Fibroblast of skin of back (primary cell): ENCODE data around the gene C6orf89.

Experiments used
- DNase-seq: peaks from one replicate; pipeline ENCODE4 v3.0.0-alpha.2; 2013

C6orf89 gene

GRCh38 chr6:36953931-36954261 lies 68.1 kb downstream of the C6orf89 start:
- no peak for DNase-seq

DNA sequence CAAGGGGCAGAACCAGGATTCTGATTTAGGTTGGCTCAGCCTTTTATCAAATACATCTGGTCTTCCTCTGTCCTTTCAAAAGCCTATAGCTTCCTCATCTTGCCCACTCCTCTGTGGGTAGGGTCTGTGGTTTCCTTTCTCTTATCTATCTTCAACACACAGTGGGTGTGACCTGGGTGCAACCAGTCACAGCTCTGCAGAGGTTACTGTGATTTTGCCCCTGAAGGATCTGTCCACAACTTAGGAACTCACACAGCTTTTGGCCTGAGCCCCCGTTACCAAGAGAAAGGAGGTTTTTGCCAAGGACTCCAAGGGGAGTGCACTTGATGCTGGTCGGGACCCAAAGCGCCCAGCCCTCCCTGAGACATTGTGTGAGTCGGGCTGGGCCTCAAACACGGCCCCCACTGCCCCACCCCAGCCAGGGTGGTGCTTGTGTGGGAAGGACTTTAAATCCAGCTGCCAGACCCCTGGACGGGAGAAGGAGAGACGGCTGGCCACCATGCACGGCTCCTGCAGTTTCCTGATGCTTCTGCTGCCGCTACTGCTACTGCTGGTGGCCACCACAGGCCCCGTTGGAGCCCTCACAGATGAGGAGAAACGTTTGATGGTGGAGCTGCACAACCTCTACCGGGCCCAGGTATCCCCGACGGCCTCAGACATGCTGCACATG lies 68.6 kb downstream of the C6orf89 start, which contains the start of gene PI16:
PI16 (plus strand) TSS at position 477 of the 670 bp plus-strand sequence; CDS start at position 500, 23 bp downstream.
- no peak for DNase-seq

DNA sequence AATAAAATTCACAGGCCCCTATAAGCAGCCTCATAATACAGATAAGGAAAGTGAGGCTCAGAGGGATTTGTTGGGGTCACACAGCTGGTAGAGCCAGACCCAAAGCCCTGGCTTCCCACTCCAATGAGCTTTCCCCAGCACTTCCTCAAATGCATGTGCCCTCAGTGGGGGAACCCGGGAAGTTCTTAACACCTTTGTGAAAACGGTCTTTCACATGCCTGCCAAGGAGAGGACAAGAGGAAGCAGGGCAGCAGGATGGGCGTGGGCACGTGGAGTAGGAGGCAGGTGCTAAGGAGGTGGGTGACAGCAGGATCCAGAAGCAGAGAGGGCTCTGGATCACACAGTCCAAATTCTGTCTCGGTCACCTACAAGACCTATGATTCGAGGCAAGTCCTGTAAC lies 69.4 kb downstream of the C6orf89 start:
- no peak for DNase-seq

- no peak for DNase-seq
These were observed 70.1 kb downstream of the C6orf89 start for GRCh38 chr6:36955671-36956445.

GRCh38 chr6:36956446-36956820 lies 70.7 kb downstream of the C6orf89 start:
- DNase-seq, result no peak

GRCh38 chr6:36957773-36958271 lies 72.1 kb downstream of the C6orf89 start:
- no peak for DNase-seq

GRCh38 chr6:36958775-36959554 lies 73.2 kb downstream of the C6orf89 start:
- DNase-seq, result no peak

DNA sequence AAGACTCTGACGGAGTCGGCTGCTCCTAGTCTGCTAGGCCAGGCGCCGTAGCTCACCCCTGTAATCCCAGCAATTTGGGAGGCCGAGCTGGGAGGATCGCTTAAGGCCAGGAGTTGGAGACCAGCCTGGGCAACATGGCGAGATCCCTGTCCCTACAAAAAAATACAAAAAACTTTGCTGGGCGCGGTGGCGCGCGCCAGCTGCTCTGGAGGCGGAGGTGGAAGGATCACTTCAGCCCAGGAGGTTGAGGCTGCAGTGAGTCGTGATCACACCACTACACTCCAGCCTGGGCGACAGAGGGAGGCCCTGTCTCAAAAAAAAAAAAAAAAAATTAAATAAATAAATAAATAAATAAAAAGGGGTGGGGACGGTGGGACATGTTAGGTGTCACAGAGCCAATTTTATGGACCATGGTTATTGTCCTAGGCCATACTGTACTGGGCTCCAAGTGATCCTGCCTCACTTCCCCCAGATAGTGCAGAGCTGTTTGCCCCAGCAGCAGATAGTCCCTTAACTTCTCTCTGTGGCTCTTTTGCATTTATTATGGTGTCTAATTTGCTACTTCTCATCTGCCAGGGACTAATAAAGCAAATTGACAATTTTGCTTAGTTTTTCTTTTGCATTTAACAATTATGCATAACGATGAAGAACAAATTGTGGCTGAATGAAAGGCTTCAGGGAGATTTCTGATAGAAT lies 74.0 kb downstream of the C6orf89 start:
- no peak for DNase-seq

- no peak for DNase-seq
These were observed 76.0 kb downstream of the C6orf89 start for GRCh38 chr6:36961441-36962435.

- peak; percentile 37 for DNase-seq
These were observed 77.1 kb downstream of the C6orf89 start for GRCh38 chr6:36962874-36963273.

DNA sequence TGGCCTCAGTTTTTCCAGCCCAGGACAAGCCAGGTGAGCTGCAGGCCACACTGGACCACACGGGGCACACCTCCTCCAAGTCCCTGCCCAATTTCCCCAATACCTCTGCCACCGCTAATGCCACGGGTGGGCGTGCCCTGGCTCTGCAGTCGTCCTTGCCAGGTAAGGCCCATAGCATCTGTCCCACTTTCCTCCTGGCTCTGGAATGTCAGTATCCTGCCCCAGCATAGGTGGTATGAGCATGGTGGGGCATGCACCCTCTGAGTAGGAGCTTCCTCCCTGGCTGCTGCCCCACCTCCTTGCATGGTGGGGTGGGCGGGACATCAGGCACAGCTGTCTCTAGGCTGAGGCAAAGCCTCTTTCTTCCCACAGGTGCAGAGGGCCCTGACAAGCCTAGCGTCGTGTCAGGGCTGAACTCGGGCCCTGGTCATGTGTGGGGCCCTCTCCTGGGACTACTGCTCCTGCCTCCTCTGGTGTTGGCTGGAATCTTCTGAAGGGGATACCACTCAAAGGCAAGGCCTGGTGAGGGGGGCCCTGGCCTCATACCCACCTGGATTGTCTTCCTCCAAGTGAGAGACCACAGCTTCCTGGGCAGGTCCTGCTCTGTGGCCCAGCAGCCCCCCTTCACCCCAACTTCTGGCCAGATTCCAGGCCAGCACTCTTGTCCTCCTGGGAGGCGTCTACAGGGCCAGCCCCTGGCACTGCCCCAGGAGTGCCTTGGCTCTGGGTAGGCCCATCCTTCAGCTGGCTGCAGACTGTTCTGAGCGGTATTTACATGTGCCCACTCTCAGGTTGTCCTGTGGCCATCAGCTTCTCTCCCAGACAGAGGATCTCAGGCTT lies 77.9 kb downstream of the C6orf89 start:
- DNase-seq, result no peak

DNA sequence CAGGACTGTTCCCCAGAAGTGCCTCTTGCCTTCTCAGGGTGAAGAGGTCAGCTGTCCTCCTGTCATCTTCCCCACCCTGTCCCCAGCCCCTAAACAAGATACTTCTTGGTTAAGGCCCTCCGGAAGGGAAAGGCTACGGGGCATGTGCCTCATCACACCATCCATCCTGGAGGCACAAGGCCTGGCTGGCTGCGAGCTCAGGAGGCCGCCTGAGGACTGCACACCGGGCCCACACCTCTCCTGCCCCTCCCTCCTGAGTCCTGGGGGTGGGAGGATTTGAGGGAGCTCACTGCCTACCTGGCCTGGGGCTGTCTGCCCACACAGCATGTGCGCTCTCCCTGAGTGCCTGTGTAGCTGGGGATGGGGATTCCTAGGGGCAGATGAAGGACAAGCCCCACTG lies 78.6 kb downstream of the C6orf89 start:
- DNase-seq, result no peak

DNA sequence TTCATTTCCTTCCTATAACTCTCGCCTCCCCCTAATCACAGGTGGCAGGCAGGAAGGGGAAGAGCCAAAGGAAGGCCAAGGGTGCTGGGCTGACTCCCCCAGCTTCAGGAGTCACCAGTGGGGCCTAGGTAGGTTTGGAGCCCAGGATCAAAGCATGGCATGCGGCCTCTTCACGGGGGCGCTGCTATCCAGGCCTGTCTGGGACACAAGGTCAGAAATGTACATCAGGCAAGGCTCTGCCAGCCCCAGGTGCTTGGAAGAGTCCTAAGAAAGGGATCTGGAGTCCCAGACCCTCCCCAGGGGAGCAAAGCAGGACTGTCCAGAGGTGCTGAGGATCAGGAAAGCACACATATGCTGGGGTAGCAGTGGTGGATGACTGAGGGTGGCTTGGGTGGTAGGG lies 79.2 kb downstream of the C6orf89 start:
- no peak for DNase-seq

DNA sequence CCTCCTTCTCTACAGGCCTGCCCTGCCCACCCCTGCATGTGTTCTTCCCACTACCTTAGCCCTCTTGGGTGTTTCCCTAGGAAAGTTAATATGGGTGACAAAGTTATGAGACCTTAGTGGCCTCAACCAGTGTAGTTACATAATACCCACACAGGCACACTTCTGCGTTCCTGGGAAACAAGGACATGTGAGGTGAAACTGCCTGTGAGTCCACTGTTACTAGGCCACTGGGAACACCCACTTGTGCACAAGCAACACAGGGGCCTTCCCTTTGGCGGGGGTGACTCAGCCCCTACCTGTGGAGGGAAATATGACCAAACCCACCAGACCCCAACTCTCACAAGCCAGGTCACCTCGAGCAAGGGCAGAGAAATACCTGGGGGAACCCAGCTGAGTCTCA lies 81.5 kb downstream of the C6orf89 start:
- DNase-seq, result no peak

DNA sequence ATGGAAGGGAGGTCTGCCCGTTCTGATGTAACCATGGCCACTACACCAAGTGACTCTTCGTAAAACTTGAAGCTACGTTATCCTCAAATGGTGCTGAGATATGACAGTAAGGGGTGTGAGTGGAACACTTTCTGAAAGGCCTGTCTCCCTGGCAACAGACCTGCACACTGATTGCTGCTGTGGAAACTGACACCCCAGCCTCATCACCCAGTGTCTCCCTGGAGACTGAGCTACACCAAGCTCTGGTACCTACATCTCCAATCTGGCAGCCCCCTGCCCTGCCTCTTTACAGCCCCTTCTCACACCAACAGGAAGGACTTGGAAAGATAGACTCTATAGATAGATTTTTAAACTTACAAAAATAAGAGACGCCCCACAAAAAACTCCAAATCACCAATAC lies 82.0 kb downstream of the C6orf89 start:
- no peak for DNase-seq

DNA sequence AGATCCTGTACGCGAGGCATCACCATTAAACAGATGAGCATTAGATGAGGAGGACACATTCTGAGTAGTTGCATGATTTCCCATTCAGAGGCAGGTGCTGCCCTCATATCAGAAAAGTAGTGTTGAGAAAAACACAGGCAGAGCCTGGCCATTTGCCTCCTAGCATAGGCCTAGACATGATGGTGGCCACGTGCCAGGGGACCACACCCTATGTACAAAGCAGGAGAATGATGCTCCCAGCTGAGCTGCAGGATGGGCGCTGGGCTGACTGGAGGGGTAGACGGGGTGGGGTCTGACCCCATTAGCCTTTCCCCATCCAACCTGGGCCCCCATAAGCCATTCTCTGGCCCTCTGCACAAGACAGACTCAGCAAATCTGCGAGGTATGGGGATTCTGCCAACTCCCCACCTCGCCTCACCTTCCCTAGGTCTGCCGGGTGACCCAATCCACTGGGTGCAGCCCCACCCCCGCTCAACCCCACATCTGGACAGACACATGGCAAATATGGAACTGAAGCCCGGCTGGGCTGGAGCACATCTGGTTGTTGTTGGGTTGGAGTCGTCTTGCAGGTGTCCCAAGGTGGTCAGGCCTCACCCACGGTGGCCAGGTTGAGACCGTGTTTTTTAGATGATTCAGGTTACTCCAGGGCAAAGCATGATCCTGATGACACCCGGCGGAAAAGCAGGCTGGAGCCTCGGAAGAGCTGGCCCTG lies 82.7 kb downstream of the C6orf89 start:
- no peak for DNase-seq

GRCh38 chr6:36969240-36969691 lies 83.5 kb downstream of the C6orf89 start:
- DNase-seq, result no peak

GRCh38 chr6:36969988-36970891 lies 84.5 kb downstream of the C6orf89 start:
- no peak for DNase-seq
